Nephron (organoid): ENCODE data around the gene LRBA.
"Not testable (repeated sequence)": the region's sequence is repeated elsewhere in the genome, so short reads cannot be mapped to it uniquely, and the experiment has no call there.

Source experiments
- H3K27ac Mint-ChIP-seq, 3 experiments: 2 replicates each; pipeline ENCODE4 v1.8.0; 2020; ENCODE audit warnings: mixed read lengths in 3 of 3, mild to moderate bottlenecking in 2 of 3, moderate library complexity in 1 of 3
- H3K27me3 Mint-ChIP-seq: 2 replicates; pipeline ENCODE4 v1.8.0; 2021; ENCODE audit warnings: low read depth, mild to moderate bottlenecking, moderate library complexity, mixed read lengths
- H3K36me3 Mint-ChIP-seq: 2 replicates; pipeline ENCODE4 v1.8.0; 2020; ENCODE audit warnings: low read depth, mixed read lengths
- H3K4me1 Mint-ChIP-seq: 2 replicates; pipeline ENCODE4 v1.8.0; 2020; ENCODE audit warnings: mixed read lengths
- H3K4me3 Mint-ChIP-seq, 3 experiments: 2 replicates each; pipeline ENCODE4 v1.8.0; 2020; ENCODE audit warnings: mild to moderate bottlenecking in 3 of 3, mixed read lengths in 3 of 3, moderate library complexity in 2 of 3
- H3K9me3 Mint-ChIP-seq: 2 replicates; pipeline ENCODE4 v1.8.0; 2020; ENCODE audit warnings: mixed read lengths
- TF ChIP-seq, protein P1 (sequence below), 3 experiments: fragments of 200-600 bp; sonication (generic); IDR thresholded peaks; one replicate each; pipeline ENCODE4 v1.5.0; 2021; ENCODE audit warnings: antibody characterized with exemption in 3 of 3; ENCODE audit not compliant: unreplicated experiment in 3 of 3

LRBA gene

DNA sequence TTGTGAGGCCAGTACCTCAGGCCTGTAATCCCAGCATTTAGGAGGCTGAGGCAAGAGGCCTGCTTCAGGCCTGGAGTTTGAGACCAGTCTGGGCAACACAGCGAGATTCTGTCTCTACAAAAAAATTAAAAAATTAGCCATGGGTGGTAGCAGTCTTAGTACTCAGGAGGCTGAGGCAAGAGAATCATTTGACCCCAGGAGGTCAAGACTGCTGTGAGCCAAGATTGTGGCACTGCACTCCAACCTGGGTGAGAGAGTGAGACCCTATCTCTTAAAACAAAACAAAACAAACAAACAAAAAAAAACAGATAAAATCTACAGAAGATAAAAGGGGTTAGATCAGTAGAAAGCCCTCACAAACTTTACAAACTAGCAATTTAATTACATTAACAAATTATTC is 352.4 kb downstream of the LRBA start:
- H3K36me3 Mint-ChIP-seq, result peaks cover 11% of the 10 kb centered on the region
- H3K27me3 Mint-ChIP-seq, result no peaks in the 10 kb centered on the region
- TF ChIP-seq, protein P1, sequence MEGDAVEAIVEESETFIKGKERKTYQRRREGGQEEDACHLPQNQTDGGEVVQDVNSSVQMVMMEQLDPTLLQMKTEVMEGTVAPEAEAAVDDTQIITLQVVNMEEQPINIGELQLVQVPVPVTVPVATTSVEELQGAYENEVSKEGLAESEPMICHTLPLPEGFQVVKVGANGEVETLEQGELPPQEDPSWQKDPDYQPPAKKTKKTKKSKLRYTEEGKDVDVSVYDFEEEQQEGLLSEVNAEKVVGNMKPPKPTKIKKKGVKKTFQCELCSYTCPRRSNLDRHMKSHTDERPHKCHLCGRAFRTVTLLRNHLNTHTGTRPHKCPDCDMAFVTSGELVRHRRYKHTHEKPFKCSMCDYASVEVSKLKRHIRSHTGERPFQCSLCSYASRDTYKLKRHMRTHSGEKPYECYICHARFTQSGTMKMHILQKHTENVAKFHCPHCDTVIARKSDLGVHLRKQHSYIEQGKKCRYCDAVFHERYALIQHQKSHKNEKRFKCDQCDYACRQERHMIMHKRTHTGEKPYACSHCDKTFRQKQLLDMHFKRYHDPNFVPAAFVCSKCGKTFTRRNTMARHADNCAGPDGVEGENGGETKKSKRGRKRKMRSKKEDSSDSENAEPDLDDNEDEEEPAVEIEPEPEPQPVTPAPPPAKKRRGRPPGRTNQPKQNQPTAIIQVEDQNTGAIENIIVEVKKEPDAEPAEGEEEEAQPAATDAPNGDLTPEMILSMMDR (IDR thresholded peaks at IDR 0.05; ENCODE audit: unreplicated experiment in 3 of 3), result no peak
- H3K4me1 Mint-ChIP-seq, result no peaks in the 10 kb centered on the region
- H3K9me3 Mint-ChIP-seq, result peaks cover 4% of the 10 kb centered on the region
- no peak overlapping the region for H3K27ac Mint-ChIP-seq
- H3K4me3 Mint-ChIP-seq, result no peak overlapping the region

DNA sequence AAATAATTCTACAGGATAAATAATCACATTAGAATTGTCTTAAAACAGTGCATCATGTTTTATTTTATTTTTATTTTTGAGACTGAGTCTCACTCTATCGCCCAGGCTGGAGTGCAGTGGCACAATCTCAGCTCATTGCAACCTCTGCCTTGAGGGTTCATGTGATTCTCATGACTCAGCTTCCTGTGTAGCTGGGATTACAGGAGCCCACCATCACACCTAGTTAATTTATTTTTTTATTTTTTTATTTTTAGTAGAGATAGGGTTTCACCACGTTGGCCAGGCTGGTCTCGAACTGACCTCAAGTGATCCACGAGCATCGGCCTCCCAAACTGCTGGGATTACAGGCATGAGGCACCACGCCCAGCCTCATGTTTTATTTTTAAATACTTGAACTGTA is 353.5 kb downstream of the LRBA start:
- H3K4me1 Mint-ChIP-seq, H3K4me3 Mint-ChIP-seq, H3K27me3 Mint-ChIP-seq, H3K9me3 Mint-ChIP-seq, H3K27ac Mint-ChIP-seq: not testable (repeated sequence)
- H3K36me3 Mint-ChIP-seq, result peaks cover 14% of the 10 kb centered on the region

DNA sequence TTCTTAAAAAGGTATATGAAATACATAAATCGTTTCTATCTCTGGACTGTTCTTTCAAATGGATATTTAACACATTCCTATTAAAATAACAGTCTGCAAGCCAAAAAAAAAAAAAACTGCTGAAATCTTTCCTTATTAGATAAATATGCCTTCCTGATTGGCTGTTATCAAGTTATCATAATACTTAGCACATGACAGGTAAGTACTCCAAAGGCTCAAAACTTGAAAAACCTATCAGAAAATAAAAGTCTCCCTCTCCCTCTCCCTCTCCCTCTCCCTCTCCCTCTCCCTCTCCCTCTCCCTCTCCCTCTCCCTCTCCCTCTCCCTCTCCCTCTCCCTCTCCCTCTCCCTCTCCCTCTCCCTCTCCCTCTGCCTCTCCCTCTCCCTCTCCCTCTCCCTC is 356.8 kb downstream of the LRBA start:
- not testable (repeated sequence) for H3K27me3 Mint-ChIP-seq, H3K4me1 Mint-ChIP-seq, H3K9me3 Mint-ChIP-seq, H3K4me3 Mint-ChIP-seq, H3K27ac Mint-ChIP-seq
- peaks cover 14% of the 10 kb centered on the region for H3K36me3 Mint-ChIP-seq

DNA sequence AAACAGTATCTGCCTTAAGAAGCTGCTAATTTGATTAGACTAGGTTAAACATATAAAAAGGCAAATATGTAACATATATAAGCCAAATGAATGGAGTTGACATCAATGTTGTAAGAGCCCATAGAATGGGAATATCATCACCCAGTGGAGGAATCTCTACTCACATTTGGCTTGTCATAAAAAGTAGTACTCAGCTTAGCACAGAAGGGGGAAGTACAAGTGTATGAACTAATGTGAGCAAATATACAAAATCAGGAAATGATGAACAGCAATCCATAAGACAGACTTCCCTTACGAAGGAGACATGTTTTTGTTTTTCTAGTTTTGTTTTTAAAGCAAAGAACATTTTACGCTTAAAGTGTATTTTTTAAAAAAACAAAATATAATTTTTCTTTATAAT is 358.2 kb downstream of the LRBA start:
- no peaks in the 10 kb centered on the region for H3K4me1 Mint-ChIP-seq

DNA sequence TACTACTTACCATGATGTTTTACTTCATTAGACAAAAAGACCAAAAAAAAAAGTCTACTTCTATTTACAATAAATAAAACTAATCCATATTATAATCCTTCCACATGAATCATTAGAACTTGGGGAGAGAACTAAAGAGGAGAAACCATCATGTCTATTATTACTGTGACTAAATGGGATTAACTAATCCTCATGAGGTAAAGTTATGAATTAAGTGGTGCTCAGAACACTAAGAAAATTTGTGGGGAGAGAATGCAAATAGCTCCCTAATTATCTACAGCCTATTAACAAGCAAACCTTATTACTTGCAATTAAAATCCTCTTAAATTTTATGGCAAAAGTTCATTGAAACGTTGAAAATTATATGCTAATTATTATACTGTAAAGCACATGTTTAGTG is 364.3 kb downstream of the LRBA start:
- no peaks in the 10 kb centered on the region for H3K4me1 Mint-ChIP-seq
- TF ChIP-seq, protein P1 (IDR thresholded peaks at IDR 0.05; ENCODE audit: unreplicated experiment in 3 of 3), result no peak
- H3K4me3 Mint-ChIP-seq, result no peak overlapping the region
- no peaks in the 10 kb centered on the region for H3K9me3 Mint-ChIP-seq
- no peaks in the 10 kb centered on the region for H3K36me3 Mint-ChIP-seq
- H3K27ac Mint-ChIP-seq, result no peak overlapping the region
- no peaks in the 10 kb centered on the region for H3K27me3 Mint-ChIP-seq

More for the DNA sequence above, 358.2 kb downstream of the LRBA start:
- TF ChIP-seq, protein P1 (IDR thresholded peaks at IDR 0.05; ENCODE audit: unreplicated experiment in 3 of 3), result no peak
- H3K36me3 Mint-ChIP-seq, result peaks cover 9% of the 10 kb centered on the region
- no peak overlapping the region for H3K4me3 Mint-ChIP-seq
- peaks cover 4% of the 10 kb centered on the region for H3K9me3 Mint-ChIP-seq
- H3K27ac Mint-ChIP-seq, result no peak overlapping the region
- no peaks in the 10 kb centered on the region for H3K27me3 Mint-ChIP-seq

DNA sequence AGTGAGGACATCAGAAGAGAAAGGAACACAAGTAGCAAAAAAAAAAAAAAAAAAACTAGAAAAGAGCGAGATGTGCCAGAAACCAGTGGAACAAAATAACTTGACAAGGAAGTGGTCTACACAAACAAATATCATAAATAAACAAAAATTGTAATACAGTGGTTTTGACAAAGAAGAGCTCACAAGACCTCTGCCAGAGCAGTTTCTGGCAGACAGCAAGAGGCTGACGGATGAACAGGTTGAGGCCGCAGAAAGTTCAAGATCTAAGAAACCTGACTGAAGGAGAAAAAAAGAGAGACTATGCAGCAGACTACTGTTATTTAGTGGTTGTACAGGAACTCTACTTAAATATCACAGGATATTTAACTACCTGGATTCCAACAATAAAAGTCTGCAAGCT is 367.0 kb downstream of the LRBA start:
- TF ChIP-seq, protein P1 (IDR thresholded peaks at IDR 0.05; ENCODE audit: unreplicated experiment in 3 of 3), result no peak
- no peaks in the 10 kb centered on the region for H3K4me1 Mint-ChIP-seq
- no peaks in the 10 kb centered on the region for H3K9me3 Mint-ChIP-seq
- no peak overlapping the region for H3K27ac Mint-ChIP-seq
- H3K27me3 Mint-ChIP-seq, result no peaks in the 10 kb centered on the region
- no peaks in the 10 kb centered on the region for H3K36me3 Mint-ChIP-seq
- H3K4me3 Mint-ChIP-seq, result no peak overlapping the region

DNA sequence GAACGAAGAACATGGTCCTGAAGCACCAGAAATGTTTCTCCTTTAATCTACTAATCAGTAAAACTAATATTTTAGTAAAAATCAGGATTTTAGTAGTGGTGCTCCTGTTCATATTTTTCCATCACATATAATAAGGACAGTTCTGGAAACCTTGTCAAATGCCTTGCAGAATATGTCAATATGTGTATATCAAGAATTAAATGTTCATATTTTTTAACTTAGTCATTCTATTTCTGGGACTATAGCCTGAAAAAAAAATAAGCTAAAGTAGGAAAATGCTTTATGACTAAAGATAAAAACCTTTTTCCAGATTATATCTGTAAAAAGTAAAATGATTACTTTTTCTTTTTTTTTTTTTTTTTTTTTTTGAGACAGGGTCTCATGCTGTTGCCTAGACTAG is 368.1 kb downstream of the LRBA start:
- no peaks in the 10 kb centered on the region for H3K9me3 Mint-ChIP-seq
- H3K4me1 Mint-ChIP-seq, result no peaks in the 10 kb centered on the region
- H3K4me3 Mint-ChIP-seq, result no peak overlapping the region
- TF ChIP-seq, protein P1 (IDR thresholded peaks at IDR 0.05; ENCODE audit: unreplicated experiment in 3 of 3), result no peak
- H3K27me3 Mint-ChIP-seq, result no peaks in the 10 kb centered on the region
- H3K36me3 Mint-ChIP-seq, result no peaks in the 10 kb centered on the region
- H3K27ac Mint-ChIP-seq, result no peak overlapping the region
